Upper lobe of left lung (tissue), 4 donors: ENCODE data around the gene USP2.

Source experiments
- CTCF ChIP-seq, 6 experiments: fragments of 450-650 bp in 4 of 6; fragments of 200-600 bp in 2 of 6; sonication (generic) in 2 of 6; IDR thresholded peaks; one replicate each; pipeline ENCODE4 v1.5.1; 2016 to 2019; ENCODE audit warnings: antibody characterized with exemption in 6 of 6
- POLR2A ChIP-seq, 4 donors: fragments of 450-650 bp; IDR thresholded peaks; one replicate each; pipeline ENCODE4 v1.5.1; 2016 to 2017; ENCODE audit warnings: antibody characterized with exemption in 4 of 4, mild to moderate bottlenecking in 2 of 4

DNA sequence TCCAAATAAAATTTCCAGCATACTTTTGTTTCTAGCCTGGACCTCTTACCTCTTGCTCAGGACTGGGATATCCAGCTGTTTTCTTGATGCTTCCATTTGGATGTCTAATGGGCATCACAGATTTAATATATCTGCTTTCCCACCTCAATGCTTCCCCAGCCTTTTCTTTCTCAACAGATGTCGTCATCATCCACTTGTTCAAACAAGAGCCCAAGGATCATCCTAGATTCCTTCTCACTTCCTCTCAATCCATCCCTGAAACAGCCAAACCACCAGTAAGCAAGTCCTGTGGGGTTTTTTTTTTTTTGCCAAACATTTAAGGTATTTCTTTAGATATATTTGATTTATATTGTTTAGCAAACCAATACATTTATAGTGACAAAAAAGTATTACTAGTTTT is 29.0 kb upstream of the USP2 start:
- TF ChIP-seq POLR2A (IDR thresholded peaks at IDR 0.05) (no peak), CTCF (IDR thresholded peaks at IDR 0.05) (no peak)
